Measurements from ENCODE around the gene BRD9. TPM values are rescaled to one million over a fixed set of nuclear protein-coding genes. Genes with fewer than 3 reads are reported as not detected.

BRD9 gene
- total and polyA plus RNA-seq, 5 donors, result 17.1 to 41.3 (median 32.8) TPM

GRCh38 chr5:900781-901180 lies 8.2 kb upstream of the BRD9 start:
- Histone ChIP-seq H3K9me3 (ENCODE audit: control insufficient read depth, low read length) (peaks cover 2% of the 10 kb centered on the region), H3K4me1 (ENCODE audit: control insufficient read depth, insufficient read depth, low read length) (no peaks in the 10 kb centered on the region), H3K4me3 (ENCODE audit: low read length) (no peak overlapping the region), H3K27me3 (ENCODE audit: control insufficient read depth, insufficient read depth) (no peaks in the 10 kb centered on the region), H3K27ac (ENCODE audit: low read length) (no peak overlapping the region)
- DNase-seq (no peak), ATAC-seq (no peak)
- 78% methylated on average over 4 of the region's 4 CpGs for WGBS
- intact Hi-C loops (cut with DNase I), result loop anchor here (5.0 kb wide), 1 partner anchor 228 kb away; no protein-coding TSS in a partner anchor

DNA sequence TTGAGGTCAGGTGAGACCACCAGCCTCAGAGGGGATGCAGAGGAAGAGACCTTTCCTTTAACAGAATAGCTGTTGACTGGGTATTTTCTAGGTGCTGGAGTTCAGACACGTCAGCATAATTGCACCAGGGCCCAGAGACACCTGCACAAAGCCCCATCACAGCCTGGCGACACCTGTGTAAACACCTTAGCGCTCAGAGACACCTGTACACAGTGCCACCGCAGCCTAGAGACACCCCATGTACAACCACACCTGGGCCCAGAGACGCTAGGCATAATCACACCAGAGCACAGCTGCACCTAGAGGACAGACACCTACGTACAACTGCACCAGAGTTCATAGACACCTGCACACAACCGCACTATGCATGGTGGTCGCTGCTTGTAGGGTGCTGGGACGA lies 1.1 kb upstream of the BRD9 start:
- intact Hi-C loops (cut with DNase I), result no loop called here
- 91% methylated on average over 9 of the region's 9 CpGs for WGBS
- H3K4me3 ChIP-seq (ENCODE audit: low read length), result no peak overlapping the region

DNA sequence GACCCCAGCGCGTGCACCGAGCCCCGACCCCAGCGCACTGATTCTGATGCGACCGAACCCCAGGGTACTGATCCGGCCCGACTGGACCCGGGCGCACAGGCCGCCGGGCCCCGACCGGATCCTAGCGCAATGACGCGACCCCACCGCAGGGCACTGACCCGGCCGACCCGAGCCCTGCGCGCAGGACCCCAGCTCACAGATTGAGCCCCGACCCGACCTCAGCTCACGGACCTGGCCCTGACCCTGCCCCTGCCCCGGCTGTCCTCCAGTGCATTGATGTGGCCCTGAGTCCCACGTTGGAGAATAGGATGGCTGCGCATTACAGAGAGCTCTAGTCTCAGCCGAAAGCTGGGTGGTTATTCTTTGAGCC lies 521 bp upstream of the BRD9 start:
- Histone ChIP-seq H3K4me1 (ENCODE audit: control insufficient read depth, insufficient read depth, low read length) (peaks cover 6% of the 10 kb centered on the region), H3K4me3 (ENCODE audit: low read length) (peak overlapping the region; percentile 80), H3K9me3 (ENCODE audit: control insufficient read depth, low read length) (no peaks in the 10 kb centered on the region), H3K27ac (ENCODE audit: low read length) (no peak overlapping the region), H3K27me3 (ENCODE audit: control insufficient read depth, insufficient read depth) (no peaks in the 10 kb centered on the region)
- ATAC-seq (peak; percentile 10 to 17), DNase-seq (no peak)
- intact Hi-C loops (cut with DNase I), result no loop called here
- WGBS, result under 1% methylated on average over 31 of the region's 31 CpGs

More for the DNA sequence above, 1.1 kb upstream of the BRD9 start:
- no peaks in the 10 kb centered on the region for H3K27me3 ChIP-seq (ENCODE audit: control insufficient read depth, insufficient read depth)
- H3K27ac ChIP-seq (ENCODE audit: low read length), result no peak overlapping the region
- H3K4me1 ChIP-seq (ENCODE audit: control insufficient read depth, insufficient read depth, low read length), result peaks cover 6% of the 10 kb centered on the region
- DNase-seq, result no peak
- H3K9me3 ChIP-seq (ENCODE audit: control insufficient read depth, low read length), result no peaks in the 10 kb centered on the region
- no peak for ATAC-seq

DNA sequence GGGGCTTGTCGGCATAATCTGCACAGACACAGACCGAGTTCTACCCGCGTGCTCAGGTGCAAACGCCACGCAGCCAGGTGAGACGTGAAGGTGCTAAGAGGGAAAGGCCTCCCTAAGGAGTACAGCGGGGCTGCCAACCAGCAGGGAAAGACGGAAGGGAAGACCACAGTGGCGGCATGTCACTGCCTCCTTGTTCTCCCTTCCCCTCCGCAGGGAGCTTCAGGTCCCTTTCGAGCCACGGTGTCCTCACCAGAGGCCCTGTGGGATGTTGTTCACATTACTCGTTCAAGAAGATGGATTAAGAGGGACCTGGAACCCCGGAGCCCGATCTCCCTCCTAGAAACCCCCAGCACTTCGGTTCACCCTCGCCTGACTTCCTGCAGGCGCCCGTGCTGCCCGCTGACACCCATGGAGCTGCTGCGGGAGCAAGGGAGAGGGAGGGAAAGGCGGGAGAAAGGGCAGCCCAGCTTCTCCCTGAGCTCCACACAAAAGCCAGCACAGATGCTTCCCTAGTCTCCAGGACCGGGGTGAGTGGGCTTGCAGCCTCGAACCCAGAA lies 686 bp downstream of the BRD9 start:
- H3K27me3 ChIP-seq (ENCODE audit: control insufficient read depth, insufficient read depth), result no peaks in the 10 kb centered on the region
- no peaks in the 10 kb centered on the region for H3K9me3 ChIP-seq (ENCODE audit: control insufficient read depth, low read length)
- intact Hi-C loops (cut with DNase I), result no loop called here
- WGBS, result 13% methylated on average over 25 of the region's 25 CpGs
- peak overlapping the region; percentile 54 for H3K27ac ChIP-seq (ENCODE audit: low read length)
- peak overlapping the region; percentile 80 for H3K4me3 ChIP-seq (ENCODE audit: low read length)
- peaks cover 6% of the 10 kb centered on the region for H3K4me1 ChIP-seq (ENCODE audit: control insufficient read depth, insufficient read depth, low read length)
- ATAC-seq (peak; percentile 33 to 46), DNase-seq (peak in 1 of 3 donors; percentile 67)

DNA sequence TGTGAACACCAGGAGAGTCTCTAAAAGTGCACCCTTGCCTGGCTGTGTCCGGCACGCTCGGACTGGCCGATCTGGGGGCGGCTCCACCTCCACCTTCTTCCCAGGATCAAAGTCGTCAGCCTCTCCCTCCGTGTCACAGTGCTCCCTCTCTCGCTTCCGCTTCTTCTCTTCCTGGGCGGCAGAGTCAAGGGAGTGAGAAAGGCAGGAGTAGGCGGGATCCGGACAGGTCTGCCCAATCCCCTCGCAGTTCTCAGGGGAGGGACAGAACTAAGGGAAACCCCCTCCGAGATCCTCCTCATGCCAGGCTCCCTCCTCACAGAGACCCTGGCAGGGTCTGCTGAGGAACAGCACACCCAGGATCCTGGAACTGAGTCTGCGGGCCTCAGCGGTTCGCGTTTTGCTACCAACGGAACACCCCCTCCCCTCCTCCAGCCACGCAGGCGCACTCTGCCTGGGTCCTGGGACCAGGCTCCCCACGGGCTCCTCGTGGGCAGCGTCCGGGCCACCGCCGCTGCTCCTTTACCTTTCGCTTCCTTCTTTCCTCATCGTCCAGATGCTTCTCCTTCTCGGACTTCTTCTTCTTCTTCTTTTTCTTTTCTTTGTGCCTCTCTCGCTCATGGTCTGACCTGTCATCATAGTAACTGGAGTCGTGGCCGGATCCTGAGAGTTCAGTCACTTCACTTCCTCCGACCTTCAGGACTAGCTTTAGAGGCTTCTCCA lies 1.3 kb downstream of the BRD9 start:
- no peaks in the 10 kb centered on the region for H3K27me3 ChIP-seq (ENCODE audit: control insufficient read depth, insufficient read depth)
- intact Hi-C loops (cut with DNase I), result no loop called here
- ATAC-seq, result no peak
- no peak for DNase-seq
- peaks cover 6% of the 10 kb centered on the region for H3K4me1 ChIP-seq (ENCODE audit: control insufficient read depth, insufficient read depth, low read length)
- WGBS, result 75% methylated on average over 34 of the region's 34 CpGs
- no peak overlapping the region for H3K27ac ChIP-seq (ENCODE audit: low read length)
- H3K9me3 ChIP-seq (ENCODE audit: control insufficient read depth, low read length), result no peaks in the 10 kb centered on the region
- H3K4me3 ChIP-seq (ENCODE audit: low read length), result peak overlapping the region; percentile 80

DNA sequence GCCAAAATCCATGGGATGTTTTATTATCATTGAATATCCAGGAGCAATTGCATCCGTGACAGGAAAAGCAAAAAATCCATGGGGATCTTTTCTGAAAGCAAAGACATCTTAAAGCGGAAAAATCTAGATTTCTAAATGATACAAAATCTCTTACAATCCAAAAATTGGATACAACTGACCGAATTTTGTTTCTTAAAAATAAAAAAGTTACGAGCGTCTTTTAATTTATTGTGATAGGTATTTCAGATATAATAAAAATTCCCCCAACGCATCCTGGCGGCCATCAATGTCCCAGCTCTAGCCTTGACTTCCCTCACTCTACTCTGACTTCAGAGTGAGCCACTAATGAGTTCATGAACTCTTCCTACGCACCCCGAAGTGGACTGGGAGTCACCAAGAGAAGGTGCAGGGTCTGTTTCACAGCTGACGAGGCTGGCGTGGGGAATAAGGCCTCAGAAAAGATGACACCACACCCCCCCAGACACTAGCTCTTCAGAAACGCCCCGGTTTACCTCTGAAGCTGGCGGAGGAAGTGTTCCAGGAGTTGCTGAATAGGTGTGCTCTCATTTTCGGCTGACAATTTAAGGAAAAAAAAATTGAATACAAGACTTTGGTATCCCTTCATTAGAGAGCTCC lies 3.4 kb downstream of the BRD9 start:
- intact Hi-C loops (cut with DNase I), result no loop called here
- ATAC-seq, result no peak
- Histone ChIP-seq H3K9me3 (ENCODE audit: control insufficient read depth, low read length) (no peaks in the 10 kb centered on the region), H3K4me1 (ENCODE audit: control insufficient read depth, insufficient read depth, low read length) (peaks cover 6% of the 10 kb centered on the region), H3K4me3 (ENCODE audit: low read length) (no peak overlapping the region), H3K27me3 (ENCODE audit: control insufficient read depth, insufficient read depth) (no peaks in the 10 kb centered on the region), H3K27ac (ENCODE audit: low read length) (no peak overlapping the region)
- DNase-seq, result no peak
- WGBS, result 93% methylated on average over 15 of the region's 15 CpGs

DNA sequence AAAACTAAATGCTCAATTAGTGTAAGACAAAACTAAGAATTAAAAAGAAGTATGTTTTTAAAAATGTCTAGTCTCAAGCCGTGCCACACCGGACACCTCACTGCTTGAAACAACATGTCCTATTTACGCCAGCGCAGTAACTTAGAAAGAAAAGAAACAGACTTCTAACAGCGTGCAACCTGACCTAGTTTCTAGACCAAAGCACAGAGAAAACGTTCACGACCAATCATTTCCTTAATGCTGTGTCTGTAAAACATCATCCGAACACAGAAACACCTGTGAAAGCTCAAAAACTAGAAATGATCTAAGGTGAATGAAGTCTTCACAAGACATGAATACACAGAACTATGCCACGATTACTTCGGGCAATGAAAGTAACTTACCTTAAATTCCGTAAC lies 4.0 kb downstream of the BRD9 start:
- peaks cover 6% of the 10 kb centered on the region for H3K4me1 ChIP-seq (ENCODE audit: control insufficient read depth, insufficient read depth, low read length)
- no peaks in the 10 kb centered on the region for H3K27me3 ChIP-seq (ENCODE audit: control insufficient read depth, insufficient read depth)
- no peaks in the 10 kb centered on the region for H3K9me3 ChIP-seq (ENCODE audit: control insufficient read depth, low read length)
- ATAC-seq, result no peak
- intact Hi-C loops (cut with DNase I), result no loop called here
- no peak overlapping the region for H3K27ac ChIP-seq (ENCODE audit: low read length)
- H3K4me3 ChIP-seq (ENCODE audit: low read length), result no peak overlapping the region
- DNase-seq, result no peak
- WGBS, result 92% methylated on average over 11 of the region's 11 CpGs

GRCh38 chr5:887947-888637 lies 4.5 kb downstream of the BRD9 start:
- Histone ChIP-seq H3K4me1 (ENCODE audit: control insufficient read depth, insufficient read depth, low read length) (peaks cover 3% of the 10 kb centered on the region), H3K27me3 (ENCODE audit: control insufficient read depth, insufficient read depth) (no peaks in the 10 kb centered on the region), H3K9me3 (ENCODE audit: control insufficient read depth, low read length) (no peaks in the 10 kb centered on the region), H3K4me3 (ENCODE audit: low read length) (no peak overlapping the region), H3K27ac (ENCODE audit: low read length) (no peak overlapping the region)
- ATAC-seq, result no peak
- intact Hi-C loops (cut with DNase I), result no loop called here
- WGBS, result 89% methylated on average over 14 of the region's 14 CpGs
- DNase-seq, result no peak

DNA sequence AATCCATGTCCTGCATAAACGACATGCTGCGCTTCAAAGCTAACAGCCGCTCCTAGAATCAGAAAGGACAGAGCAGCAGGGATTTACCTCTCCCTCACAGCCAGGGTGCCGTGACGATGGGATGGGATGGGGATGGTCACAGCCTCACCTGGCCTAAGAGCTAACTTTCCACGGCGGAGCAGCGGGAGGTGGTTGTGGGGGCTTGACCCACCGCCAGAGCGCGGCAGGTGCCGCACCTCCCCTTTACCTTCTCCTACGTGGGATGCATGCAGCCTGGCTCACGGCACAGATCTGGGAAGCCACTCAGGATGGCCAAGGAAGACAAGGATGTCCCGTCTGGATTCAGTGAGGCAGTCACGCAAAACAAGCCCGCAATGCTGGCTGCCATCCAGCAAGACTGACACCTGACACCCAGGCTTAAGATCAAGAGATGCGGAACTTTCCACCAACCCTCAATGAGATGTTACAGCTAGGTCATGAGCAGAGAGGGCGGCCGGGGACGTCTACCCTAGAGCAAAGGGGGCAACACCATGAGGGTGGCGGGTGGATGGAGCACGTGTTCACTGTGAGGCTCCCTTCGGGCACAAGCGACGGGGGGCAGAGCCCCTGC lies 5.8 kb downstream of the BRD9 start:
- DNase-seq (no peak), ATAC-seq (no peak)
- Histone ChIP-seq H3K4me1 (ENCODE audit: control insufficient read depth, insufficient read depth, low read length) (peaks cover 2% of the 10 kb centered on the region), H3K4me3 (ENCODE audit: low read length) (no peak overlapping the region), H3K27me3 (ENCODE audit: control insufficient read depth, insufficient read depth) (no peaks in the 10 kb centered on the region), H3K9me3 (ENCODE audit: control insufficient read depth, low read length) (no peaks in the 10 kb centered on the region), H3K27ac (ENCODE audit: low read length) (no peak overlapping the region)
- WGBS, result 90% methylated on average over 26 of the region's 26 CpGs
- intact Hi-C loops (cut with DNase I), result no loop called here

- H3K4me1 ChIP-seq (ENCODE audit: control insufficient read depth, insufficient read depth, low read length), result no peaks in the 10 kb centered on the region
- peak in 1 of 3 donors; percentile 42 for DNase-seq
- no peak overlapping the region for H3K27ac ChIP-seq (ENCODE audit: low read length)
- WGBS, result 90% methylated on average over 13 of the region's 13 CpGs
- intact Hi-C loops (cut with DNase I), result no loop called here
- H3K9me3 ChIP-seq (ENCODE audit: control insufficient read depth, low read length), result no peaks in the 10 kb centered on the region
- ATAC-seq, result peak in 1 of 2 donors; percentile 3
- no peaks in the 10 kb centered on the region for H3K27me3 ChIP-seq (ENCODE audit: control insufficient read depth, insufficient read depth)
- H3K4me3 ChIP-seq (ENCODE audit: low read length), result no peak overlapping the region
These were observed 6.6 kb downstream of the BRD9 start for GRCh38 chr5:886036-886435.

GRCh38 chr5:885529-885928 lies 7.1 kb downstream of the BRD9 start:
- WGBS, result 65% methylated on average over 13 of the region's 13 CpGs
- Histone ChIP-seq H3K27me3 (ENCODE audit: control insufficient read depth, insufficient read depth) (no peaks in the 10 kb centered on the region), H3K4me3 (ENCODE audit: low read length) (no peak overlapping the region), H3K9me3 (ENCODE audit: control insufficient read depth, low read length) (no peaks in the 10 kb centered on the region), H3K4me1 (ENCODE audit: control insufficient read depth, insufficient read depth, low read length) (no peaks in the 10 kb centered on the region), H3K27ac (ENCODE audit: low read length) (no peak overlapping the region)
- ATAC-seq (peak; percentile 76 to 90), DNase-seq (peak; percentile 72 to 90 (median 90))
- intact Hi-C loops (cut with DNase I), result no loop called here

Measured in right cardiac atrium (tissue), 5 donors.